Upper lobe of right lung (tissue), 1 donor: ENCODE data around the gene GPR35. TPM values are rescaled to one million over a fixed set of nuclear protein-coding genes. Genes with fewer than 3 reads are reported as not detected.

ENCODE experiments used
- ATAC-seq: fragments of 200-7000 bp; cut with Tn5 transposase; one replicate; pipeline ENCODE4 v1.9.1; 2020; ENCODE audit warnings: mild to moderate bottlenecking, moderate library complexity
- DNase-seq: peaks from one replicate; pipeline ENCODE4 v3.0.0-alpha.2; 2020
- H3K27ac ChIP-seq: fragments of 200-600 bp; one replicate; pipeline ENCODE4 v1.8.0; 2022
- H3K27me3 ChIP-seq: fragments of 200-600 bp; one replicate; pipeline ENCODE4 v1.8.0; 2022; ENCODE audit warnings: mild to moderate bottlenecking
- H3K36me3 ChIP-seq: fragments of 200-600 bp; one replicate; pipeline ENCODE4 v1.8.0; 2022
- H3K4me1 ChIP-seq: fragments of 200-600 bp; one replicate; pipeline ENCODE4 v1.8.0; 2022
- H3K4me3 ChIP-seq: fragments of 200-600 bp; one replicate; pipeline ENCODE4 v1.8.0; 2022; ENCODE audit warnings: mild to moderate bottlenecking
- H3K9me3 ChIP-seq: fragments of 200-600 bp; one replicate; pipeline ENCODE4 v1.8.0; 2022
- intact Hi-C: fragments of 100-400 bp; cut with DNase I; formaldehyde crosslinking; loops from one replicate; pipeline ENCODE4 v1.11.0; 2022
- total RNA-seq: library from RNA; stranded (reverse); fragmentation: NEBNext Ultra II Directional; extraction: Animal tissue kit (Norgen Biotek cat#: 25700); gene quantifications from one replicate; pipeline ENCODE4 v1.2.1, GENCODE V29; 2021
- TF ChIP-seq, protein P1 (sequence below): fragments of 200-600 bp; IDR thresholded peaks from one replicate; pipeline ENCODE4 v1.8.0; 2022; ENCODE audit warnings: antibody characterized with exemption
- donor health status: DM: no; HTN: yes; CAD: no; lungs with severe emphysema.

Gene GPR35
- total RNA-seq, 1 donor from 2014 or later = 3.4 TPM

DNA sequence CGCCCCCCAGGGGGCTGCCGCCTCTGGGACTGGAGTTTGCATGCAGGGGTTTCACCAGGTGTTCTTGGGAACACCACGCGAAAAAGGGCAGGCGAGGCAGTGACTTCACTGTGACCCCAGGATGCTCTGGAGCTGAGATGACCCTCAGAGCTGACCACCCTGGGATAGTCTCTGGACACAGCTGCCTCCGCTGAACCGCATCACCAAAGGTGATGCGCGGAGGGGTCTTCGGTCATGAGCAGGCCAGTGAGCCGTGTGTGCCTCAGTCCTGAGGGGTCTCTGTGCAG is 17.5 kb downstream of the GPR35 start:
- H3K9me3 ChIP-seq = no peaks in the 10 kb centered on the region
- no peaks in the 10 kb centered on the region for H3K4me1 ChIP-seq
- H3K4me3 ChIP-seq = no peak overlapping the region
- H3K27me3 ChIP-seq = peaks cover 20% of the 10 kb centered on the region
- no peak overlapping the region for H3K27ac ChIP-seq
- intact Hi-C loops = no loop called here
- TF ChIP-seq, protein P1, sequence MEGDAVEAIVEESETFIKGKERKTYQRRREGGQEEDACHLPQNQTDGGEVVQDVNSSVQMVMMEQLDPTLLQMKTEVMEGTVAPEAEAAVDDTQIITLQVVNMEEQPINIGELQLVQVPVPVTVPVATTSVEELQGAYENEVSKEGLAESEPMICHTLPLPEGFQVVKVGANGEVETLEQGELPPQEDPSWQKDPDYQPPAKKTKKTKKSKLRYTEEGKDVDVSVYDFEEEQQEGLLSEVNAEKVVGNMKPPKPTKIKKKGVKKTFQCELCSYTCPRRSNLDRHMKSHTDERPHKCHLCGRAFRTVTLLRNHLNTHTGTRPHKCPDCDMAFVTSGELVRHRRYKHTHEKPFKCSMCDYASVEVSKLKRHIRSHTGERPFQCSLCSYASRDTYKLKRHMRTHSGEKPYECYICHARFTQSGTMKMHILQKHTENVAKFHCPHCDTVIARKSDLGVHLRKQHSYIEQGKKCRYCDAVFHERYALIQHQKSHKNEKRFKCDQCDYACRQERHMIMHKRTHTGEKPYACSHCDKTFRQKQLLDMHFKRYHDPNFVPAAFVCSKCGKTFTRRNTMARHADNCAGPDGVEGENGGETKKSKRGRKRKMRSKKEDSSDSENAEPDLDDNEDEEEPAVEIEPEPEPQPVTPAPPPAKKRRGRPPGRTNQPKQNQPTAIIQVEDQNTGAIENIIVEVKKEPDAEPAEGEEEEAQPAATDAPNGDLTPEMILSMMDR = no peak
- no peaks in the 10 kb centered on the region for H3K36me3 ChIP-seq
- DNase-seq = peak; percentile 37
- no peak for ATAC-seq

DNA sequence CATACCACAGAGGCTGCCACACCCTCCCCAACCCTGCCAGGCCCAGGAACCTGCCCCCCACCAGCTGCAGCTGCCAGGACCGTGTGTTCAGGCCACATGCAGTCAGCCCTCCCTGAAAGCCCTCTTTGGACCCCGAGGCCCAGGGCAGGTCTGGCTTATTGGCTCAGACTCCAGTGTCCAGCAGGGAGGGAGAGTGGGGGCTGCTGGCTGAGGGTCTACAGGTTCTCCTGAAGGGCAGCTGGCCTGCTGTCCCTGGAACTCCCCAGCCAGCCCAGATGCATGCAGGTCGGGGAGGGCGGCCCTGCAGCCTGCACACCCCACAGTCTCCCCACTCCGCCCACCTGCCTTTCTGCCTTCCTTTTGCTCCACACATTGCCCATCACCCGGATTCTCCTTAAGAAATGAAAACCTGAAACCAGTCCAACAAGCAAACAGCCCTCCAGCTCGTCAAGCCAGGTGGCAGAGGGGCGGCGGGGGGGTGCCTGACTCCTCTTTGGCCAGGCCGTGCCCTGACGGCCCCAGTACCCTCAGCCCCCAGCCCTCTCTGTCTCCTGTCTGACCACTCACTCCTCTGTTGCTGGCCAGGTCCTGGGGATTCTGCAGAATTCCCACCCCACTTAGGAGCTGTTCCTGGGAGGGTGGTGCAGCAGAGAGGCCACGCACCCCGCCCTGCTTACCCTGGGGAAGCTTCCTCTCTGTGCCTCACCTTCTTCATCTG is 18.0 kb downstream of the GPR35 start:
- intact Hi-C loops = no loop called here
- no peak overlapping the region for H3K4me3 ChIP-seq
- H3K4me1 ChIP-seq = no peaks in the 10 kb centered on the region
- TF ChIP-seq, protein P1 = no peak
- ATAC-seq (no peak), DNase-seq (peak; percentile 57)
- no peak overlapping the region for H3K27ac ChIP-seq
- no peaks in the 10 kb centered on the region for H3K36me3 ChIP-seq
- H3K9me3 ChIP-seq = no peaks in the 10 kb centered on the region
- H3K27me3 ChIP-seq = peaks cover 20% of the 10 kb centered on the region

DNA sequence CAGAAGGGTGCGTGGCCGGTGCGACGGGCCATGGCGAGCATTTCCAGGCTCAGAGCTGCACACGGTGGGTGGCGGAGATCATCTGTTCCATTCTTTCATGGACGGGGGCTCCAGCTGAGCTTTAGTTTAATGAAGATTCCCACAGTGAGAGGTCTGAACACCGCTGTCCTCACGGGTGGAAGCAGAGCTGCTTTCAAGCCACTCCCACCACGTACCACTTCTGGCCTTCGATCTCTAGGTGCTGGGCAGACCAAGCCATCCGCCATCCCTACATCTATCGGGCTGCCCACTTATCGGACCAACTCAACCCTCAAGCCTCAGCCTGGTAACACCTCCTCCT is 18.5 kb downstream of the GPR35 start:
- Histone ChIP-seq H3K4me3 (no peak overlapping the region), H3K36me3 (no peaks in the 10 kb centered on the region), H3K27ac (no peak overlapping the region), H3K4me1 (no peaks in the 10 kb centered on the region), H3K27me3 (peaks cover 26% of the 10 kb centered on the region), H3K9me3 (no peaks in the 10 kb centered on the region)
- ATAC-seq = no peak
- TF ChIP-seq, protein P1 = no peak
- peak; percentile 35 for DNase-seq
- intact Hi-C loops = no loop called here

DNA sequence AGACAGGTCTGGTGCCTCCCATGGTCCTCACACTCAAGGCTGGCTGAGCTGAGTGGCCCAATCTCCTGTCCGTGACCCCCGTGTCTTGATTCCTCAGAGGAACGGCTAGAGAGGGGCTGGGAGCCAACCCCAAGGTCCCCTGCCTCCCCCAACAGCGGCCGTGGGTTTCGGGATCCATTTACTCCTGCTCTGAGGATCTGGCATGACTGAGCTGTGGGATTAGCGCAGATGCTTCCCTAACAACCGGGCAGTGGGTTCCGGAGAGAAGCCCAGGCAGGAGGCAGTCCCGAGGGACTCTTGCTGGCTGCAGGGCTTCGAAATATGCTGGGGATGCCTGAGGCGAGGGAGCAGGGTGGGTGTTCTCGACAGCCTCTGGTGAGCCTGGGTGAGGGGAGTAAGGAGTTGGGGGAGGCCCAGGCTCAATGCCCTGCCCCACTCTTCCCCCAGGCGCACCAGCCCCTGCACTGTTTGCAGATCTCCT is 18.9 kb downstream of the GPR35 start:
- intact Hi-C loops = no loop called here
- peak; percentile 49 for DNase-seq
- Histone ChIP-seq H3K27me3 (peaks cover 29% of the 10 kb centered on the region), H3K4me3 (no peak overlapping the region), H3K27ac (no peak overlapping the region), H3K4me1 (no peaks in the 10 kb centered on the region), H3K9me3 (no peaks in the 10 kb centered on the region), H3K36me3 (no peaks in the 10 kb centered on the region)
- TF ChIP-seq, protein P1 = no peak
- no peak for ATAC-seq

DNA sequence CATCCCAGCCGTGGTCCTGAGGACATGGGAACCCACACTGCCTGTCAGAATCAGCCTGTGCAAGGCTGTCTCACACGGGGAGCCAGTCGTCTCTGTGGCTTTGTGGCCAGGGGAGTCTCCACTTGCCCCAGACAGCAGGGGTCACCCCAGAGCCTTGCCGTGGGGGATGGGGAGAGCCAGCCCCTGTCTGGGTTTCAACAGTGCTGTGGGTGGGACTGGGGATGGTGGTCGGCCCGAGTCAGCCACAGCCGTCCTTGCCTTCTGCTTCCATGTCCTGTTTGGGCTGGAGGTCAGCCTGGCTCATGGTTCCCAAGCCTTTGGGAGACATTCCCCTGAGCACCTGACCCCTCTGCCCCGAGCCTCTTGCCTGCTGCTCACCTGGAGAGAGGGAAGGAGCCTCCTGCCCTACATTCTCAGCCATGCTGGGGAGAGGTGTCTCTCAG is 19.6 kb downstream of the GPR35 start:
- H3K36me3 ChIP-seq = no peaks in the 10 kb centered on the region
- DNase-seq (peak; percentile 38), ATAC-seq (no peak)
- no peak overlapping the region for H3K4me3 ChIP-seq
- no peaks in the 10 kb centered on the region for H3K9me3 ChIP-seq
- no peak overlapping the region for H3K27ac ChIP-seq
- H3K4me1 ChIP-seq = no peaks in the 10 kb centered on the region
- intact Hi-C loops = no loop called here
- H3K27me3 ChIP-seq = peaks cover 29% of the 10 kb centered on the region
- TF ChIP-seq, protein P1 = no peak

DNA sequence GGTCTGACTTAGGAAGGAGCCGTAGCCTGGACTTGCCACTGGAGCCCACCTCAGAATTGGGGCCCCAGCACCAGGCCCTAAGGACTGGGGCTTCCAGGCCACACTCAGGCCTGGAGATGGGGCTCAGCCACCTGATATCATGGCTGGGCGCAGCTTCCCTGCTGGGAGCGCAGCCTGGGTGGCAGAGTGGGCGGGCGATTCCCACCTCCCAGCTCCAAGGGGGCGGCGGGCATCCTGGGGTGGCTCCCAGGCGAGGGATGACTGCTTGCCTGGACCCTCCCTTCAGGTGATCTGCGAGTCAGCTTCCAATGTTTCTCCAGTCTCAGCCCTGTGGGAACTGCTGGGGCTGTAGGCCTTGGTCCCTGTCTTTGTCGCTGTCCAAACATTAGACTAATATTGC is 20.1 kb downstream of the GPR35 start:
- no peak overlapping the region for H3K4me3 ChIP-seq
- DNase-seq (peak; percentile 46), ATAC-seq (no peak)
- TF ChIP-seq, protein P1 = no peak
- intact Hi-C loops = no loop called here
- no peaks in the 10 kb centered on the region for H3K4me1 ChIP-seq
- no peak overlapping the region for H3K27ac ChIP-seq
- H3K27me3 ChIP-seq = peaks cover 32% of the 10 kb centered on the region
- H3K9me3 ChIP-seq = no peaks in the 10 kb centered on the region
- H3K36me3 ChIP-seq = no peaks in the 10 kb centered on the region
